K562 (cell line): ENCODE data around the gene PPFIBP2. TPM values are rescaled to one million over a fixed set of nuclear protein-coding genes. Genes with fewer than 3 reads are reported as not detected.

Experiments
- ATAC-seq: fragments of 200-7000 bp; cut with Tn5 transposase; 3 replicates; pipeline ENCODE4 v1.9.1; 2020; ENCODE audit warnings: moderate library complexity
- BruUV-seq: library from RNA; stranded (reverse); fragments of 400-500 nt; replicated peaks from 2 replicates; lab custom pipeline; 2021; lab: Mats Ljungman, UMichigan
- CTCF ChIA-PET: fragments of 300-600 bp; formaldehyde crosslinking; extraction: SDS; loops from one replicate; lab custom pipeline; 2021; ENCODE audit warnings: low intra/inter-chr PET ratio; lab: Yijun Ruan, JAX
- POLR2A ChIA-PET: fragments of 300-600, 350-650 bp; sonication (Branson Sonifier 250); formaldehyde crosslinking; extraction: SDS; loops from one replicate; lab custom pipeline; 2021; ENCODE audit warnings: antibody characterized with exemption, inconsistent platforms; lab: Yijun Ruan, JAX
- DNase-seq, 4 experiments: peaks; one replicate each; pipeline versions ENCODE4 v3.0.0 to v3.0.0-alpha.2; 2011 to 2018; ENCODE audit warnings: low spot score in 3 of 4, mixed read lengths in 3 of 4; ENCODE audit errors: extremely low read depth in 1 of 4
- FAIRE-seq: peaks from 2 replicates; lab custom pipeline; 2011; peaks lifted over from hg19 to GRCh38; lab: Jason Lieb, UNC
- H2AFZ ChIP-seq: 2 replicates; pipeline ENCODE4 v1.6.0; 2011; ENCODE audit warnings: low read depth, low read length, control low read depth, inconsistent platforms
- H3K27ac ChIP-seq: fragments of 200-600 bp; 3 replicates; pipeline ENCODE4 v1.8.0; 2011; ENCODE audit warnings: low read depth, mild to moderate bottlenecking, control low read depth, inconsistent platforms, low read length, moderate library complexity, mixed read lengths; ENCODE audit errors: extremely low read depth
- H3K27me3 ChIP-seq, 2 experiments: fragments of 300-600 bp in 1 of 2; 2 replicates in 1 of 2; 3 replicates in 1 of 2; pipeline versions ENCODE4 v1.6.0 to v1.8.0; 2011; ENCODE audit warnings: inconsistent platforms in 2 of 2, low read length in 2 of 2, mild to moderate bottlenecking in 1 of 2, mixed read lengths in 1 of 2, moderate library complexity in 1 of 2; ENCODE audit not compliant: control insufficient read depth in 2 of 2, insufficient read depth in 2 of 2
- H3K36me3 ChIP-seq: fragments of 300-600 bp; 3 replicates; pipeline ENCODE4 v1.8.0; 2011; ENCODE audit warnings: mild to moderate bottlenecking, low read length, inconsistent platforms; ENCODE audit not compliant: control insufficient read depth, insufficient read depth
- H3K4me1 ChIP-seq, 2 experiments: fragments of 200-600 bp in 1 of 2; replicated peaks in 1 of 2; 2 replicates in 1 of 2; 3 replicates in 1 of 2; pipeline versions ENCODE4 v1.5.1 to v1.8.0; 2011; ENCODE audit warnings: inconsistent platforms in 2 of 2, low read length in 2 of 2, mild to moderate bottlenecking in 1 of 2, mixed read lengths in 1 of 2, moderate library complexity in 1 of 2; ENCODE audit not compliant: control insufficient read depth in 2 of 2, insufficient read depth in 2 of 2
- H3K4me2 ChIP-seq: 2 replicates; pipeline ENCODE4 v1.6.1; 2011; ENCODE audit warnings: low read length, control low read depth, inconsistent platforms, mixed read lengths; ENCODE audit not compliant: insufficient read depth
- H3K4me3 ChIP-seq: fragments of 200-600 bp; sonication (generic), shearing (Covaris generic); 2 replicates; pipeline ENCODE4 v1.5.1; 2016; ENCODE audit warnings: control low read depth, inconsistent platforms
- H3K79me2 ChIP-seq: fragments of 200-600 bp; 3 replicates; pipeline ENCODE4 v1.8.0; 2011; ENCODE audit warnings: low read length, inconsistent platforms; ENCODE audit not compliant: control insufficient read depth, insufficient read depth
- H3K9ac ChIP-seq, 2 experiments: 2 replicates each; pipeline versions ENCODE4 v1.6.0 to v1.6.1; 2011; ENCODE audit warnings: low read depth in 2 of 2, low read length in 2 of 2, control low read depth in 1 of 2, inconsistent platforms in 1 of 2, mild to moderate bottlenecking in 1 of 2, mixed read lengths in 1 of 2; ENCODE audit not compliant: insufficient read depth in 1 of 2
- H3K9me1 ChIP-seq: one replicate; pipeline ENCODE4 v1.6.0; 2011; ENCODE audit warnings: inconsistent platforms, mild to moderate bottlenecking, low read length, moderate library complexity; ENCODE audit not compliant: control insufficient read depth, insufficient read depth
- H3K9me3 ChIP-seq: replicated peaks from 2 replicates; pipeline ENCODE4 v1.5.1; 2011; ENCODE audit warnings: low read depth, low read length, inconsistent platforms; ENCODE audit not compliant: control insufficient read depth, insufficient read depth
- H4K20me1 ChIP-seq: replicated peaks from 2 replicates; pipeline ENCODE4 v1.6.1; 2011; ENCODE audit warnings: low read length, inconsistent platforms, mixed read lengths; ENCODE audit not compliant: control insufficient read depth, insufficient read depth
- DMBX1 ChIP-seq: fragments of 250-450 bp; sonication (Bioruptor Pico); IDR thresholded peaks from 2 replicates; pipeline ENCODE4 v1.8.0; 2022; ENCODE audit warnings: inconsistent platforms, mild to moderate bottlenecking, moderate library complexity, borderline replicate concordance
- EP400 ChIP-seq: fragments of 450-650 bp; IDR thresholded peaks from 2 replicates; pipeline ENCODE4 v1.6.1; 2017; ENCODE audit warnings: antibody characterized with exemption, mild to moderate bottlenecking, moderate library complexity
- FOSL1 ChIP-seq: fragments of 200-800 bp; sonication (Bioruptor generic); conservative IDR thresholded peaks from 2 replicates; pipeline ENCODE4 v1.6.1; 2016; ENCODE audit warnings: missing genetic modification characterization, missing compliant biosample characterization
- GABPA ChIP-seq: fragments of 200-800 bp; sonication (Bioruptor generic); conservative IDR thresholded peaks from 2 replicates; pipeline ENCODE4 v1.6.1; 2016; ENCODE audit warnings: low read depth, missing genetic modification characterization, missing compliant biosample characterization
- L3MBTL2 ChIP-seq: fragments of 450-650 bp; IDR thresholded peaks from 2 replicates; pipeline ENCODE4 v1.6.1; 2016; ENCODE audit warnings: mild to moderate bottlenecking, moderate library complexity
- MTA3 ChIP-seq: fragments of 450-650 bp; formaldehyde crosslinking; IDR thresholded peaks from 2 replicates; pipeline ENCODE4 v1.6.1; 2017; ENCODE audit warnings: mild to moderate bottlenecking, borderline replicate concordance
- PHB ChIP-seq: fragments of 250-450 bp; sonication (Bioruptor Pico); IDR thresholded peaks from 2 replicates; pipeline ENCODE4 v1.5.0; 2021
- PHF21A ChIP-seq: fragments of 450-650 bp; IDR thresholded peaks from 2 replicates; pipeline ENCODE4 v1.6.1; 2017; ENCODE audit warnings: low read depth, borderline replicate concordance
- RNF2 ChIP-seq: sonication (generic); IDR thresholded peaks from 2 replicates; pipeline ENCODE4 v1.6.1; 2016
- TAL1 ChIP-seq: fragments of 450-650 bp; IDR thresholded peaks from 2 replicates; pipeline ENCODE4 v1.6.1; 2016; ENCODE audit warnings: mild to moderate bottlenecking
- ZKSCAN8 ChIP-seq: fragments of 200-800 bp; sonication (Bioruptor generic); IDR thresholded peaks from 2 replicates; pipeline ENCODE4 v1.6.1; 2016; ENCODE audit warnings: missing genetic modification characterization, missing compliant biosample characterization
- ZNF584 ChIP-seq: fragments of 200-800 bp; sonication (Bioruptor generic); IDR thresholded peaks from 2 replicates; pipeline ENCODE4 v1.6.1; 2016; ENCODE audit warnings: low read depth, mild to moderate bottlenecking, missing genetic modification characterization, missing compliant biosample characterization
- ZNF77 ChIP-seq: fragments of 250-450 bp; sonication (Bioruptor Pico); IDR thresholded peaks from 2 replicates; pipeline ENCODE4 v1.5.0; 2020
- WGBS: fragments of 100-300 bp; shearing (Covaris generic); methylation state at CpG from one replicate; pipeline ENCODE4 v1.1.6; 2016; ENCODE audit warnings: low coverage, mixed read lengths; ENCODE audit not compliant: insufficient coverage; ENCODE audit errors: missing lambda C conversion rate; 5-methylcytosine and 5-hydroxymethylcytosine counted together
- in situ Hi-C: fragments of 300-500 bp; cut with MboI; formaldehyde crosslinking; loops from 4 replicates; pipeline ENCODE4 v1.15.0; 2018; ENCODE audit warnings: inconsistent platforms, mixed read lengths
- intact Hi-C: fragments of 100-400 bp; cut with micrococcal nuclease; formaldehyde crosslinking; loops from 2 replicates; pipeline ENCODE4 v1.14.2; 2022
- polyA plus RNA-seq, 8 experiments: library from polyadenylated mRNA; depleted of rRNA in 4 of 8; stranded (reverse) in 5 of 8; unstranded in 3 of 8; fragments of >200 nt; fragmentation: Nextera tagmentation in 2 of 8; fragmentation: Illumina TruSeq in 1 of 8; extraction: Ambion mirVana in 2 of 8; extraction: Trizol in 1 of 8; gene quantifications; 2 replicates each; pipeline versions ENCODE4 v1.2.1 to v1.2.3, GENCODE V29; 2011 to 2014; ENCODE audit warnings: inconsistent platforms in 1 of 8, missing spikeins in 1 of 8
- total RNA-seq, 7 experiments: library from RNA; depleted of rRNA in 6 of 7; stranded (reverse); fragments of >200 nt in 6 of 7; fragmentation: Illumina TruSeq in 2 of 7; extraction: Trizol in 2 of 7; gene quantifications; 2 replicates each; pipeline versions ENCODE4 v1.2.1 to v1.2.3, GENCODE V29; 2011 to 2021; ENCODE audit warnings: low replicate concordance in 1 of 7
- TF ChIP-seq, protein P1 (sequence below): fragments of 250-450 bp; sonication (Bioruptor Pico); IDR thresholded peaks from 2 replicates; pipeline ENCODE4 v1.4.0; 2020
- TF ChIP-seq, protein P2 (sequence below): IDR thresholded peaks from 3 replicates; pipeline ENCODE4 v1.6.1; 2011; ENCODE audit warnings: borderline replicate concordance, mild to moderate bottlenecking; ENCODE audit not compliant: insufficient read length, insufficient read depth

PPFIBP2 gene
- total and polyA plus RNA-seq, 9 of the 15 experiments (the other 6 are each of a cell fraction or from before 2014, with no cell fraction given): 0.18 to 3.4 (median 1.2) TPM

- H3K27me3 ChIP-seq: no peaks in the 10 kb centered on the region; a peak in 2 of 5 replicates
- intact Hi-C loops (no loop called here), in situ Hi-C loops (no loop called here)
- H3K36me3 ChIP-seq: no peaks in the 10 kb centered on the region
- H3K27ac ChIP-seq: no peak overlapping the region
- H3K9me3 ChIP-seq: no peaks in the 10 kb centered on the region
- ChIA-PET POLR2A (interaction anchor here (0.6 kb wide), 1 partner anchor 27 kb away, joined by 3 read pairs; no protein-coding TSS in a partner anchor), CTCF (no interaction called here)
- 3% methylated on average over 6 of the region's 6 CpGs for WGBS
- peak; percentile 51 for FAIRE-seq
- H2AFZ ChIP-seq: no peak overlapping the region; the same call in 1 of the 2 replicates
- H3K4me3 ChIP-seq: no peak overlapping the region
- H3K9ac ChIP-seq: no peak overlapping the region; a peak in 1 of 4 replicates
- peak; percentile 87 for ATAC-seq
- peak overlapping the region; percentile 26; the same call in 1 of the 2 replicates for H3K4me2 ChIP-seq
- no peaks in the 10 kb centered on the region for H3K9me1 ChIP-seq
- no peaks in the 10 kb centered on the region for H3K79me2 ChIP-seq
- no peaks in the 10 kb centered on the region for H4K20me1 ChIP-seq
- peaks cover 0 to 16% of the 10 kb centered on the region in 2 experiments; a peak in 3 of 5 replicates for H3K4me1 ChIP-seq
- peak in 1 of 4 experiments; percentile 53 for DNase-seq
- no TSS peak for BruUV-seq
- TF ChIP-seq GABPA: peak; percentile 34; the same call in 1 of the 2 replicates
- TF ChIP-seq, protein P1, sequence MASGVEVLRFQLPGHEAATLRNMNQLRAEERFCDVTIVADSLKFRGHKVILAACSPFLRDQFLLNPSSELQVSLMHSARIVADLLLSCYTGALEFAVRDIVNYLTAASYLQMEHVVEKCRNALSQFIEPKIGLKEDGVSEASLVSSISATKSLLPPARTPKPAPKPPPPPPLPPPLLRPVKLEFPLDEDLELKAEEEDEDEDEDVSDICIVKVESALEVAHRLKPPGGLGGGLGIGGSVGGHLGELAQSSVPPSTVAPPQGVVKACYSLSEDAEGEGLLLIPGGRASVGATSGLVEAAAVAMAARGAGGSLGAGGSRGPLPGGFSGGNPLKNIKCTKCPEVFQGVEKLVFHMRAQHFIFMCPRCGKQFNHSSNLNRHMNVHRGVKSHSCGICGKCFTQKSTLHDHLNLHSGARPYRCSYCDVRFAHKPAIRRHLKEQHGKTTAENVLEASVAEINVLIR (CRISPR knock-in tag): no peak
- TF ChIP-seq, protein P2, sequence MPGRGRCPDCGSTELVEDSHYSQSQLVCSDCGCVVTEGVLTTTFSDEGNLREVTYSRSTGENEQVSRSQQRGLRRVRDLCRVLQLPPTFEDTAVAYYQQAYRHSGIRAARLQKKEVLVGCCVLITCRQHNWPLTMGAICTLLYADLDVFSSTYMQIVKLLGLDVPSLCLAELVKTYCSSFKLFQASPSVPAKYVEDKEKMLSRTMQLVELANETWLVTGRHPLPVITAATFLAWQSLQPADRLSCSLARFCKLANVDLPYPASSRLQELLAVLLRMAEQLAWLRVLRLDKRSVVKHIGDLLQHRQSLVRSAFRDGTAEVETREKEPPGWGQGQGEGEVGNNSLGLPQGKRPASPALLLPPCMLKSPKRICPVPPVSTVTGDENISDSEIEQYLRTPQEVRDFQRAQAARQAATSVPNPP: no peak
- TF ChIP-seq PHB (CRISPR knock-in tag): no peak
- TF ChIP-seq TAL1: peak; percentile 77
- TF ChIP-seq RNF2: peak; percentile 36; the same call in 1 of the 2 replicates
- 0 out of 2 replicates have a peak, but pooled peaks have one; percentile 46 for TF ChIP-seq DMBX1
- TF ChIP-seq ZNF584 (CRISPR knock-in tag): peak; percentile 56; the same call in 1 of the 2 replicates
- no peak for TF ChIP-seq ZNF77 (CRISPR knock-in tag)
- peak; percentile 75 for TF ChIP-seq FOSL1 (tag)
- TF ChIP-seq EP400: peak; percentile 59; the same call in 1 of the 2 replicates
- peak; percentile 80 for TF ChIP-seq L3MBTL2
- TF ChIP-seq ZKSCAN8 (CRISPR knock-in tag): peak; percentile 81; the same call in 1 of the 2 replicates
- peak; percentile 57; the same call in 1 of the 2 replicates for TF ChIP-seq MTA3
- no peak for TF ChIP-seq PHF21A
Measured at GRCh38 chr11:7600205-7600775, 86.5 kb downstream of the PPFIBP2 start.
